Measurements from ENCODE around the gene KLHL29. TPM values are rescaled to one million over a fixed set of nuclear protein-coding genes. Genes with fewer than 3 reads are reported as not detected.

Gene KLHL29
- total RNA-seq, 1 experiment from 2014 or later = 2.4 TPM

GRCh38 chr2:23720705-23721453, 335.9 kb downstream of the KLHL29 start:
- Histone ChIP-seq H3K27me3 (ENCODE audit: insufficient read depth, low read length) (no peaks in the 10 kb centered on the region), H4K5ac (ENCODE audit: insufficient read length, low read depth, low read length) (no peak overlapping the region), H3K14ac (ENCODE audit: insufficient read depth, low read length) (no peak overlapping the region), H3K9ac (ENCODE audit: extremely low read depth, insufficient read length, low read length) (no peak overlapping the region), H2BK120ac (ENCODE audit: low read depth, low read length, poor library complexity, severe bottlenecking) (no peak overlapping the region), H2AFZ (ENCODE audit: low read length) (no peak overlapping the region), H3K56ac (ENCODE audit: insufficient read length, low read depth, low read length) (no peak overlapping the region), H2AK5ac (ENCODE audit: insufficient read length, low read length) (no peak overlapping the region), H3K4me2 (ENCODE audit: insufficient read depth, insufficient read length, low read length) (no peak overlapping the region), H3K4ac (ENCODE audit: low read depth, low read length) (no peak overlapping the region), H3K23me2 (ENCODE audit: insufficient read length, low read depth, low read length, poor library complexity, severe bottlenecking) (no peaks in the 10 kb centered on the region), H4K91ac (ENCODE audit: insufficient read length, low read depth, low read length) (no peak overlapping the region), H3T11ph (ENCODE audit: low read length) (no peak overlapping the region), H2BK5ac (ENCODE audit: insufficient read length, low read length) (no peak overlapping the region), H2BK20ac (ENCODE audit: low read depth, low read length, poor library complexity, severe bottlenecking) (no peak overlapping the region), H3K4me1 (ENCODE audit: insufficient read depth, low read length) (no peaks in the 10 kb centered on the region; the same call in 1 of the 2 replicates), H3K79me2 (ENCODE audit: insufficient read depth, low read length) (no peaks in the 10 kb centered on the region), H3K9me3 (ENCODE audit: control insufficient read depth, low read depth, low read length) (no peaks in the 10 kb centered on the region), H4K8ac (replicated peaks; ENCODE audit: insufficient read length, low read depth, low read length) (no peak overlapping the region), H2BK15ac (ENCODE audit: low read depth, low read length) (no peak overlapping the region), H3K79me1 (ENCODE audit: insufficient read depth, low read depth, low read length, poor library complexity, severe bottlenecking) (no peaks in the 10 kb centered on the region), H2BK12ac (ENCODE audit: insufficient read length, low read depth, low read length) (no peak overlapping the region), H3K23ac (ENCODE audit: insufficient read length, low read depth, low read length) (no peak overlapping the region), H4K20me1 (ENCODE audit: control insufficient read depth, insufficient read depth, insufficient read length) (no peaks in the 10 kb centered on the region), H3K27ac (ENCODE audit: insufficient read length, low read depth, low read length) (no peak overlapping the region), H3K18ac (ENCODE audit: insufficient read length, low read depth, low read length) (no peak overlapping the region)
- H3K9me3 Mint-ChIP-seq = peaks cover 10 to 14% of the 10 kb centered on the region in 2 experiments
- H3K36me3 Mint-ChIP-seq (ENCODE audit: insufficient read depth in 1 of 3, low read depth in 3 of 3) = peaks cover 12 to 29% (median 20%) of the 10 kb centered on the region in 3 experiments
- no peak for DNase-seq
- no peak for TF ChIP-seq CTCF (conservative IDR thresholded peaks at IDR 0.05)
- H3K27ac Mint-ChIP-seq = peak overlapping the region in 2 of 3 experiments; percentile 46 to 47; a peak in 3 of 7 replicates
- WGBS (ENCODE audit: extremely low coverage, insufficient read length, low lambda C conversion rate) = no CpG with 5 or more reads among the region's 4 CpGs
- no peak overlapping the region for H3K4me3 Mint-ChIP-seq
- H3K27me3 Mint-ChIP-seq (ENCODE audit: low read depth) = no peaks in the 10 kb centered on the region
- peaks cover 3 to 4% of the 10 kb centered on the region in 2 experiments; a peak in 2 of 4 replicates for H3K4me1 Mint-ChIP-seq
